ENCODE results near the gene SYCP2.
A peak's percentile ranks its signal among the peaks of the same experiment; 100 is the strongest.
"Not testable (repeated sequence)": the region's sequence is repeated elsewhere in the genome, so short reads cannot be mapped to it uniquely, and the experiment has no call there.

SYCP2 gene

GRCh38 chr20:59902470-59902869 lies 31.0 kb downstream of the SYCP2 start:
- DNase-seq: no peak

GRCh38 chr20:59895908-59896307 lies 37.5 kb downstream of the SYCP2 start:
- DNase-seq: no peak

DNA sequence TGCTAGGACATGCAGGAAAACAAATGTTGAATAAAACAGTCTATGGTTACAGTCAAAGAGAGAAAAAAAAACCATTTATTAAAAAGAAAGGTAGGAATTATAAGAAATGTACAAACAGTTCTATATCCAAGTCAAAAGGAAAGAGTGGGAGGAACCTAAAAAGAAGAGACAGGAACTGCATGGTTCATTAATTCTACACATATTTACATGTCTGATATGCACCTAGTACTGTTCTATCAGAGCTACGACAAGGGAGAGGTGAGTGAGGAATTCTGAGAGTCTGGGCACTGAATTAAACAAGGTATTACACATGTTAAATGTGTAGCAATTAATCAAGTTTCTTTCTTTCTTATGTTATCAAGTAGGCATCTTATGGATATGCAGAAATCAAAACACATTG lies 41.9 kb downstream of the SYCP2 start:
- no peak for DNase-seq

DNA sequence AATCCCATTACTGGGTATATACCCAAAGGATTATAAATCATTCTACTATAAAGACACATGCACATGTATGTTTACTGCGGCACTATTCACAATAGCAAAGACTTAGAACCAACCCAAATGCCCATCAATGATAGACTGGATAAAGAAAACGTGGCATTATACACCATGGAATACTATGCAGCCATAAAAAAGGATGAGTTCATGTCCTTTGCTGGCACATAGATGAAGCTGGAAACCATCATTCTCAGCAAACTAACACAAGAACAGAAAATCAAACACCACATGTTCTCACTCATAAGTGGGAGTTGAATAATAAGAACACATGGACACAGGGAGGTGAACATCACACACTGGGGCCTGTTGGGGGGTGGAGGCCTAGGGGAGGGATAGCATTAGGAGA lies 43.4 kb downstream of the SYCP2 start:
- not testable (repeated sequence) for DNase-seq

DNA sequence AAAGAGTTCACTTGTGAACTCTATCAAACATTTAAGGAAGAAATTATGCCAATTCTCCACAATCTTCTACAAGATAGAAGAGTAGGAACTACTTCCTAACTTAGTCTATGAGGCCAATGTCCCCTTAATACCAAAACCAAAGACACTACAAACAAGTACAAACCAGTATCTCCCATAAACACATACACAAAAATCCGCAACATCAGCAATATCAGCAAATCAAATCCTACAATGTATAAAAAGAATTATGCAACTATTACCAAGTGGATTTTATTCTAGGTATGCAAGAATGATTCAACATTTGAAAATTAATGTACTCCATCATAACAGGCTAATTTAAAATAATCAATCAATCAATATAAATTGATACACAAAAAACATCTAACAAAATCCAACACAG lies 45.4 kb downstream of the SYCP2 start:
- no peak for DNase-seq

GRCh38 chr20:59884494-59884893 lies 48.9 kb downstream of the SYCP2 start:
- no peak for DNase-seq

DNA sequence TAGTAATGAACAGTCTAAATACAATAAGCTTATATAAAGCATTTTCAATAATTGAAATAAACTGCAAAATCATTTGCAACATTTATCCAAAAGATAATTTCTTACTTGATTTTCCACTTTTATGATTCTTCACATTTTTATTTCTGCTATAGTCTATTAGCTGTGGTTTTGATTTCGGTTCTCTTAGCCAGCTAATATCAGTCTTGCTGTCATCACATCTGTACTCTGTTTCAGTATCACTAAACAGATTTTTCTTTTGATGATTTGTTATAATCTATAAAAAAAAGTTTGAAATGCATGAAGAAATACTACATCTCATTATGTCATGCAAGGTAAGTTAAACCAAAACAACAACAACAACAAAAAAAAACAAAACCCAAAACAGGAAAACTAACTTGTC lies 53.2 kb downstream of the SYCP2 start:
- no peak for DNase-seq

GRCh38 chr20:59873409-59873808 lies 60.0 kb downstream of the SYCP2 start:
- DNase-seq: no peak

GRCh38 chr20:59871096-59871495 lies 62.3 kb downstream of the SYCP2 start:
- DNase-seq: no peak

GRCh38 chr20:59866338-59866737 lies 67.1 kb downstream of the SYCP2 start:
- no peak for DNase-seq

GRCh38 chr20:59864726-59865125 lies 68.7 kb downstream of the SYCP2 start:
- DNase-seq: no peak

- DNase-seq: no peak
Measured at GRCh38 chr20:59863058-59863457, 70.4 kb downstream of the SYCP2 start.

DNA sequence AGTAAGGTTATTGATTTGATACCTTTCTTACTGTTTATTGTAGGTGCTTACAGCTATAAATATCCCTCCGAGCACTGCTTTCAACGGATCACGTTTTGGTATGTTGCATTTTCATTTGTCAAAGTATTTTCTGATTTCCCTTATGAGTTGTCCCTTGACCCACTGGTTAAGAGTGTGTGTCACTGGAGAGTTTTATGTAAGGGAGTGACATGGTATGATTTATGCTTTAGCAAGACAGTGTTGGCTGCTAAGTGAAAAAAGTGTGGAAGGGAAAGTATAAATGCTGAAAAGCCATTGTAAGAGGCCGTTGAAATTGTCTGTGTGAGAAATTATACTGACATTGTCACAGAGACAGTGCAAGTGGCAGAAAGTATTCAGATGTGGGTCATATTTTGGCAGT lies 72.0 kb downstream of the SYCP2 start:
- DNase-seq: no peak

GRCh38 chr20:59858425-59858824 lies 75.0 kb downstream of the SYCP2 start:
- DNase-seq: no peak

DNA sequence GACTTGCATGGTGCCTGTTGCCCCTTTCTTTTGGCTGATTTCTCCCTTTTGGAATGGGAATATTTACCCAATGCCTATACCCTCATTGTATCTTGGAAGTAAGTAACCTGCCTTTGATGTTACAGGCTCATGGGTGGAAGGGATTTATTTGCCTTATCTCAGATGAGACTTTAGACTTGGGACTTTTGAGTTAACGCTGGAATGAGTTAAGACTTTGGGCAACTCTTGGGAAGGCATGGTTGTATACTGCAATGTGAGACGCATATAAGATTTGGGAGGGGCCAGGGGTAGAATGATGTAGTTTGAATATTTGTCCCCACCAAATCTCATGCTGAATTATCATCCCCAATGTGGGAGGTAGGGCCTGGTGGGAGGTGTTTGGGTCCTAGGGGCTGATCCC lies 75.5 kb downstream of the SYCP2 start:
- DNase-seq: no peak

GRCh38 chr20:59856941-59857340 lies 76.5 kb downstream of the SYCP2 start:
- not testable (repeated sequence) for DNase-seq

DNA sequence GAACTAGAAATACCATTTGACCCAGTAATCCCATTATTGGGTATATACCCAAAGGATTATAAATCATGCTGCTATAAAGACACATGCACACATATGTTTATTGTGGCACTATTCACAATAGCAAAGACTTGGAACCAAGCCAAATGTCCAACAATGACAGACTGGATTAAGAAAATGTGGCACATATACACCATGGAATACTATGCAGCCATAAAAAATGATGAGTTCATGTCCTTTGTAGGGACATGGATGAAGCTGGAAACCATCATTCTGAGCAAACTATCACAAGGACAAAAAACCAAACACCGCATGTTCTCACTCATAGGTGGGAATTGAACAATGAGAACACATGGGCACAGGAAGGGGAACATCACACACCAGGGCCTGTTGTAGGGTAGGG lies 76.9 kb downstream of the SYCP2 start:
- not testable (repeated sequence) for DNase-seq

GRCh38 chr20:59850018-59850641 lies 83.3 kb downstream of the SYCP2 start:
- DNase-seq: no peak

DNA sequence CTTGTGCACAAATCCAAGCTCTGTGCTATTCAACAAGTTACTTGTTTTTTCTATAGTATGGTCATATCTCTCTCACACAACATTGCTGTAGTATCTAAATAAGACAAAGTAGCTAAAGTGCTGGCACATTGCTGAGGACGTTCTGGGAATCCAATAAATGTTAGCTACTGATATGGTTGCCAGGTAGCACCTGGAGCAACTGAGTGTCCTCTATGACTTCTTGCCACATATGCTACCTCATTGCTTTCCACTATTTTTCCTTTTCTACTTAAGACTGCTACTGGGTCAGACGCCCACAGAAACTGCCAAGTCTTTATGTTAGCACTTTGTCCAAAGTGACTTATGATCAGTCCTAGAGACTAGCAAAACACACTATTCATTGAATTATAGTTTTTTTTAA lies 85.3 kb downstream of the SYCP2 start:
- no peak for DNase-seq

DNA sequence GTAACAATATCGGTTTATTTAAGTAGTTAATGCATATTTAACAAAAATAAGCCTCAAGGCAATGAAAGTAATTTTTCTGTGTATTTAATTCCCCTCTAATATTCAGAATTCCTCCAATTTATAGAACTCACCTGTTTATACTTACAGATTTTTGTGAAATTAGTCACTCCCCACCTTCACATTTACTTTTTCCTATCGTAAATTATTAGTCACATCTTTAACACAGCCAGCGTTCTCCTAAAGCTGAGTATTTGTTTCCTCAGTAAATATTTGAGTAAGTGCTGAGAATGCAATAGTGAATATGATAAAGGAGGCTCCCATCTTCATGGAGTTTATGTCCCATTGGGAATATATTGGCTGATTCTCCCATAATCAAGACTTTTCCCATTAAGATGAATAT lies 88.0 kb downstream of the SYCP2 start:
- DNase-seq: no peak

GRCh38 chr20:59839400-59839799 lies 94.0 kb downstream of the SYCP2 start:
- DNase-seq: no peak

GRCh38 chr20:59837623-59838394 lies 95.6 kb downstream of the SYCP2 start:
- no peak for DNase-seq

GRCh38 chr20:59836767-59837166 lies 96.7 kb downstream of the SYCP2 start:
- no peak for DNase-seq

GRCh38 chr20:59835448-59836395 lies 97.7 kb downstream of the SYCP2 start:
- DNase-seq: peak; percentile 69

All from midbrain (tissue), 1 donor.